ENCODE results near the gene CNPY3. TPM values are rescaled to one million over a fixed set of nuclear protein-coding genes. Genes with fewer than 3 reads are reported as not detected.

The CNPY3 gene
- total and polyA plus RNA-seq, 2 of the 13 experiments (the other 11 are each of a cell fraction or from before 2014, with no cell fraction given): 42.3 to 60.2 TPM

DNA sequence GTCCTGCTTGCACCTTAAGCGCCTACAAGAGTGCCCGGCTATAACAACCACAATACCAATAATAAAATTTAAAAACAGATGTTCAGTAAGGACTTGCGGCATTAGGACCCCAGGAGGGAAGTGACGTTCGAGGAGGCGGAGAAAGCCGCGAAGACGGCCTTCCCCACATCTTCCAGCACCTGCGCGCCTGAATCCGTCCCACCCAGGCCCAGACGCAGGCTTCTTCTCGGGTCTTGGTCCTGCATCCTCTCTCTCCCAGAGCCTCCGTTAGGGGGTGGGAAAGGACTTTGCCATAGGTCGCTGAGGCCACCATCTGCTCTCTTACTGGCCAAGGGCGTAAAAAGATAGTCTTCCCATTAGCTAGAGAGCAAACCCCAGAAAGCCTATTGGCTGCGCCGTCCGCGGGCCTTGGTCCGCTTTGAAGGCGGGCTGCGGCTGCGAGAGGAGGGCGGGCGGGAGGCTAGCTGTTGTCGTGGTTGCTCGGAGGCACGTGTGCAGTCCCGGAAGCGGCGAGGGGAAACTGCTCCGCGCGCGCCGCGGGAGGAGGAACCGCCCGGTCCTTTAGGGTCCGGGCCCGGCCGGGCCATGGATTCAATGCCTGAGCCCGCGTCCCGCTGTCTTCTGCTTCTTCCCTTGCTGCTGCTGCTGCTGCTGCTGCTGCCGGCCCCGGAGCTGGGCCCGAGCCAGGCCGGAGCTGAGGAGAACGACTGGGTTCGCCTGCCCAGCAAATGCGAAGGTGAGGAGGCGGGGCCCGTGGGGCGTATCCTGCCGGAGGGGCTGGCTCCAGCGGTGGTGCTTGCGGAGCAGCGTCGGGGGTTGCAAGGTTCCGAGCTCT lies at the start of gene CNPY3 (continued):
- TF ChIP-seq SKI (IDR thresholded peaks at IDR 0.05; ENCODE audit: partially characterized antibody): peak; percentile 68
- no peak for TF ChIP-seq ZNF282 (IDR thresholded peaks at IDR 0.05; ENCODE audit: partially characterized antibody)
- no peak for TF ChIP-seq ZNF652 (CRISPR knock-in tag; IDR thresholded peaks at IDR 0.05; ENCODE audit: borderline replicate concordance, low read depth)
- TF ChIP-seq, protein P1, sequence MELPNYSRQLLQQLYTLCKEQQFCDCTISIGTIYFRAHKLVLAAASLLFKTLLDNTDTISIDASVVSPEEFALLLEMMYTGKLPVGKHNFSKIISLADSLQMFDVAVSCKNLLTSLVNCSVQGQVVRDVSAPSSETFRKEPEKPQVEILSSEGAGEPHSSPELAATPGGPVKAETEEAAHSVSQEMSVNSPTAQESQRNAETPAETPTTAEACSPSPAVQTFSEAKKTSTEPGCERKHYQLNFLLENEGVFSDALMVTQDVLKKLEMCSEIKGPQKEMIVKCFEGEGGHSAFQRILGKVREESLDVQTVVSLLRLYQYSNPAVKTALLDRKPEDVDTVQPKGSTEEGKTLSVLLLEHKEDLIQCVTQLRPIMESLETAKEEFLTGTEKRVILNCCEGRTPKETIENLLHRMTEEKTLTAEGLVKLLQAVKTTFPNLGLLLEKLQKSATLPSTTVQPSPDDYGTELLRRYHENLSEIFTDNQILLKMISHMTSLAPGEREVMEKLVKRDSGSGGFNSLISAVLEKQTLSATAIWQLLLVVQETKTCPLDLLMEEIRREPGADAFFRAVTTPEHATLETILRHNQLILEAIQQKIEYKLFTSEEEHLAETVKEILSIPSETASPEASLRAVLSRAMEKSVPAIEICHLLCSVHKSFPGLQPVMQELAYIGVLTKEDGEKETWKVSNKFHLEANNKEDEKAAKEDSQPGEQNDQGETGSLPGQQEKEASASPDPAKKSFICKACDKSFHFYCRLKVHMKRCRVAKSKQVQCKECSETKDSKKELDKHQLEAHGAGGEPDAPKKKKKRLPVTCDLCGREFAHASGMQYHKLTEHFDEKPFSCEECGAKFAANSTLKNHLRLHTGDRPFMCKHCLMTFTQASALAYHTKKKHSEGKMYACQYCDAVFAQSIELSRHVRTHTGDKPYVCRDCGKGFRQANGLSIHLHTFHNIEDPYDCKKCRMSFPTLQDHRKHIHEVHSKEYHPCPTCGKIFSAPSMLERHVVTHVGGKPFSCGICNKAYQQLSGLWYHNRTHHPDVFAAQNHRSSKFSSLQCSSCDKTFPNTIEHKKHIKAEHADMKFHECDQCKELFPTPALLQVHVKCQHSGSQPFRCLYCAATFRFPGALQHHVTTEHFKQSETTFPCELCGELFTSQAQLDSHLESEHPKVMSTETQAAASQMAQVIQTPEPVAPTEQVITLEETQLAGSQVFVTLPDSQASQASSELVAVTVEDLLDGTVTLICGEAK (IDR thresholded peaks at IDR 0.05): 0 out of 2 replicates have a peak, but pooled peaks have one; percentile 39
- TF ChIP-seq, protein P1 (CRISPR knock-in tag; IDR thresholded peaks at IDR 0.05): peak; percentile 93
- TF ChIP-seq SMAD1 (CRISPR knock-in tag; IDR thresholded peaks at IDR 0.05; ENCODE audit: borderline replicate concordance, low read depth): no peak
- TF ChIP-seq HMG20A (CRISPR knock-in tag; IDR thresholded peaks at IDR 0.05; ENCODE audit: borderline replicate concordance): no peak; the same call in 1 of the 2 replicates
- no peak for TF ChIP-seq RFX1 (IDR thresholded peaks at IDR 0.05)
- TF ChIP-seq ZNF879 (CRISPR knock-in tag; IDR thresholded peaks at IDR 0.05): peak; percentile 99
- TF ChIP-seq ZNF816 (CRISPR knock-in tag; IDR thresholded peaks at IDR 0.05; ENCODE audit: borderline replicate concordance): peak; percentile 95; the same call in 1 of the 2 replicates
- TF ChIP-seq TBX3 (IDR thresholded peaks at IDR 0.05; ENCODE audit: borderline replicate concordance): no peak
- 0 out of 2 replicates have a peak, but pooled peaks have one; percentile 74 for TF ChIP-seq NFIB (CRISPR knock-in tag; IDR thresholded peaks at IDR 0.05; ENCODE audit: borderline replicate concordance)
- peak; percentile 96 for TF ChIP-seq GABPB1 (CRISPR knock-in tag; IDR thresholded peaks at IDR 0.05)
- TF ChIP-seq, protein P2, sequence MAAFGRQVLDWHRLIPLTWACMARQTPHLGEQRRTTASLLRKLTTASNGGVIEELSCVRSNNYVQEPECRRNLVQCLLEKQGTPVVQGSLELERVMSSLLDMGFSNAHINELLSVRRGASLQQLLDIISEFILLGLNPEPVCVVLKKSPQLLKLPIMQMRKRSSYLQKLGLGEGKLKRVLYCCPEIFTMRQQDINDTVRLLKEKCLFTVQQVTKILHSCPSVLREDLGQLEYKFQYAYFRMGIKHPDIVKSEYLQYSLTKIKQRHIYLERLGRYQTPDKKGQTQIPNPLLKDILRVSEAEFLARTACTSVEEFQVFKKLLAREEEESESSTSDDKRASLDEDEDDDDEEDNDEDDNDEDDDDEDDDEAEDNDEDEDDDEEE (CRISPR knock-in tag; IDR thresholded peaks at IDR 0.05): peak; percentile 80; the same call in 1 of the 2 replicates
- TF ChIP-seq, protein P3, sequence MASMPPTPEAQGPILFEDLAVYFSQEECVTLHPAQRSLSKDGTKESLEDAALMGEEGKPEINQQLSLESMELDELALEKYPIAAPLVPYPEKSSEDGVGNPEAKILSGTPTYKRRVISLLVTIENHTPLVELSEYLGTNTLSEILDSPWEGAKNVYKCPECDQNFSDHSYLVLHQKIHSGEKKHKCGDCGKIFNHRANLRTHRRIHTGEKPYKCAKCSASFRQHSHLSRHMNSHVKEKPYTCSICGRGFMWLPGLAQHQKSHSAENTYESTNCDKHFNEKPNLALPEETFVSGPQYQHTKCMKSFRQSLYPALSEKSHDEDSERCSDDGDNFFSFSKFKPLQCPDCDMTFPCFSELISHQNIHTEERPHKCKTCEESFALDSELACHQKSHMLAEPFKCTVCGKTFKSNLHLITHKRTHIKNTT (CRISPR knock-in tag; IDR thresholded peaks at IDR 0.05): no peak
- peak; percentile 86 for TF ChIP-seq ZSCAN22 (CRISPR knock-in tag; IDR thresholded peaks at IDR 0.05)
- no peak for TF ChIP-seq SUZ12 (IDR thresholded peaks at IDR 0.05; ENCODE audit: low read depth, low read length)
